NCI-H226 (cell line): ENCODE results near the gene CLDN16.

ENCODE experiments used
- DNase-seq: peaks from one replicate; pipeline ENCODE4 v3.0.0-alpha.2; 2015

The CLDN16 gene

GRCh38 chr3:190387578-190388213 lies at the start of gene CLDN16:
CLDN16 (plus strand) TSS chr3:190388163; CDS start chr3:190388330, 167 bp downstream.
- no peak for DNase-seq

- DNase-seq, result peak; percentile 77
Observed at GRCh38 chr3:190338717-190339116, 49.2 kb upstream of the CLDN16 start.

- peak; percentile 41 for DNase-seq
Observed at GRCh38 chr3:190339130-190339529, 48.8 kb upstream of the CLDN16 start.

GRCh38 chr3:190340071-190340470 lies 47.9 kb upstream of the CLDN16 start:
- DNase-seq, result no peak

GRCh38 chr3:190345027-190345821 lies 42.7 kb upstream of the CLDN16 start:
- DNase-seq, result peak; percentile 99

- DNase-seq, result no peak
Observed at GRCh38 chr3:190345878-190346277, 42.1 kb upstream of the CLDN16 start.

- no peak for DNase-seq
Observed at GRCh38 chr3:190346541-190346940, 41.4 kb upstream of the CLDN16 start.

- no peak for DNase-seq
Observed at GRCh38 chr3:190352861-190353457, 35.0 kb upstream of the CLDN16 start.

GRCh38 chr3:190356246-190356645 lies 31.7 kb upstream of the CLDN16 start:
- DNase-seq, result no peak

- no peak for DNase-seq
Observed at GRCh38 chr3:190357468-190357867, 30.5 kb upstream of the CLDN16 start.

- DNase-seq, result no peak
Observed at GRCh38 chr3:190359813-190360212, 28.1 kb upstream of the CLDN16 start.

- DNase-seq, result peak; percentile 28
Observed at GRCh38 chr3:190360228-190360627, 27.7 kb upstream of the CLDN16 start.

- DNase-seq, result no peak
Observed at GRCh38 chr3:190361791-190362190, 26.2 kb upstream of the CLDN16 start.

GRCh38 chr3:190362258-190362657 lies 25.7 kb upstream of the CLDN16 start:
- no peak for DNase-seq

- DNase-seq, result peak; percentile 63
Observed at GRCh38 chr3:190366133-190366532, 21.8 kb upstream of the CLDN16 start.

GRCh38 chr3:190368881-190369280 lies 19.1 kb upstream of the CLDN16 start:
- no peak for DNase-seq

GRCh38 chr3:190369668-190370295 lies 18.2 kb upstream of the CLDN16 start:
- DNase-seq, result no peak

GRCh38 chr3:190370369-190370768 lies 17.6 kb upstream of the CLDN16 start:
- DNase-seq, result no peak

- DNase-seq, result no peak
Observed at GRCh38 chr3:190371152-190371551, 16.8 kb upstream of the CLDN16 start.

- no peak for DNase-seq
Observed at GRCh38 chr3:190375246-190375645, 12.7 kb upstream of the CLDN16 start.

- DNase-seq, result no peak
Observed at GRCh38 chr3:190375671-190376070, 12.3 kb upstream of the CLDN16 start.

- DNase-seq, result peak; percentile 94
Observed at GRCh38 chr3:190378240-190378891, 9.6 kb upstream of the CLDN16 start.

GRCh38 chr3:190380184-190380583 lies 7.8 kb upstream of the CLDN16 start:
- DNase-seq, result no peak
